Measurements from ENCODE around the gene CPNE8. TPM values are rescaled to one million over a fixed set of nuclear protein-coding genes. Genes with fewer than 3 reads are reported as not detected.

CPNE8 gene
- total and polyA plus RNA-seq, 10 of the 15 experiments (the other 5 are each of a cell fraction or from before 2014, with no cell fraction given): 11.3 to 38.4 (median 18.9) TPM

DNA sequence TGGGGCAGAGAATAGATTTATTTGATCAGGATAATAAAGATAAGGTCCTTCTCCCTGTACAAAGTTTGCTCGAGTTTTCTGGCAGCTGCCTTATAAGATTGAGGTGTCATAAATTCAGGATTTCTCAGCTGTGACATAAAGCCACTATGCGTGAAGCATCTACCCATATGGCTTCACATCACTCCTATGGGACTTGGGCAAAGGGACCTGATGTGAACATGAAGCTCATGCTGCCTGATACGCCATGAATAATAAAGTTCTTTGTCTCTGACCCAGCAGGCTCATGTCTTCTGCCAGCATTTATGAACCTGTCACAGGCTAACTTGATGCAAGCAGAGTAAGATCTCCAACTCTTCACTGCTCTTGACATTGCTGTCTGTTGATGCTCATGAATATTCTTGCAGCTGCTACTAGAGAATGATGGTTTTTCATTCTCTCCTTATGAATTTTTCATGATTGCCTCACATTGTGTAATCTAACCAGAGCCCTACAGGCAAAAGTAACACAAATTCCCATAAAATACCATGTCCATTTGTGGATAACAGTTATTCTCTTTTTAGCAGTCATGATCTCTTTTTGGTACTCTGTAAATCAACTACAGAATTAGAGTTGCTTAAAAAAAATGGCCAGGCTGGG is 49.0 kb upstream of the CPNE8 start:
- 20% methylated on average over 3 of the region's 3 CpGs for WGBS (ENCODE audit: insufficient coverage, insufficient replicate concordance, low lambda C conversion rate, missing lambda C conversion rate)
- in situ Hi-C loops (cut with MboI): no loop called here
- ATAC-seq (no peak), FAIRE-seq (no peak), DNase-seq (ENCODE audit: low read depth, low spot score) (no peak)
- H2AFZ ChIP-seq (ENCODE audit: control insufficient read depth, low read depth, low read length): no peak overlapping the region
- POLR2A ChIA-PET: no interaction called here
- H3K9me3 ChIP-seq (replicated peaks; ENCODE audit: control insufficient read depth, insufficient read depth, low read length): no peaks in the 10 kb centered on the region
- SMC1A ChIA-PET (ENCODE audit: uncharacterized antibody, unreplicated experiment): no interaction called here
- RAD21 ChIA-PET (ENCODE audit: unreplicated experiment): interaction anchor here (0.7 kb wide), 1 partner anchor 125 kb away, joined by 3 read pairs; no protein-coding TSS in a partner anchor
- H3K4me1 ChIP-seq (ENCODE audit: control insufficient read depth, insufficient read depth, low read length): no peaks in the 10 kb centered on the region
- no peak overlapping the region for H3K4me3 ChIP-seq
- no peak for TF ChIP-seq USF1 (IDR thresholded peaks at IDR 0.05; ENCODE audit: borderline replicate concordance, extremely low read length, insufficient read depth, low read depth, low read length)
- no peak for TF ChIP-seq EZH2 (IDR thresholded peaks at IDR 0.05; ENCODE audit: borderline replicate concordance, control insufficient read depth, low read depth, low read length)
- no peak for TF ChIP-seq FOXK2 (IDR thresholded peaks at IDR 0.05)
- no peak for TF ChIP-seq ZNF384 (IDR thresholded peaks at IDR 0.05; ENCODE audit: borderline replicate concordance, low read depth, low read length)
- TF ChIP-seq YBX1 (IDR thresholded peaks at IDR 0.05): no peak
- no peak for TF ChIP-seq RELA (IDR thresholded peaks at IDR 0.05; ENCODE audit: borderline replicate concordance, partially characterized antibody)
- TF ChIP-seq, protein P1, sequence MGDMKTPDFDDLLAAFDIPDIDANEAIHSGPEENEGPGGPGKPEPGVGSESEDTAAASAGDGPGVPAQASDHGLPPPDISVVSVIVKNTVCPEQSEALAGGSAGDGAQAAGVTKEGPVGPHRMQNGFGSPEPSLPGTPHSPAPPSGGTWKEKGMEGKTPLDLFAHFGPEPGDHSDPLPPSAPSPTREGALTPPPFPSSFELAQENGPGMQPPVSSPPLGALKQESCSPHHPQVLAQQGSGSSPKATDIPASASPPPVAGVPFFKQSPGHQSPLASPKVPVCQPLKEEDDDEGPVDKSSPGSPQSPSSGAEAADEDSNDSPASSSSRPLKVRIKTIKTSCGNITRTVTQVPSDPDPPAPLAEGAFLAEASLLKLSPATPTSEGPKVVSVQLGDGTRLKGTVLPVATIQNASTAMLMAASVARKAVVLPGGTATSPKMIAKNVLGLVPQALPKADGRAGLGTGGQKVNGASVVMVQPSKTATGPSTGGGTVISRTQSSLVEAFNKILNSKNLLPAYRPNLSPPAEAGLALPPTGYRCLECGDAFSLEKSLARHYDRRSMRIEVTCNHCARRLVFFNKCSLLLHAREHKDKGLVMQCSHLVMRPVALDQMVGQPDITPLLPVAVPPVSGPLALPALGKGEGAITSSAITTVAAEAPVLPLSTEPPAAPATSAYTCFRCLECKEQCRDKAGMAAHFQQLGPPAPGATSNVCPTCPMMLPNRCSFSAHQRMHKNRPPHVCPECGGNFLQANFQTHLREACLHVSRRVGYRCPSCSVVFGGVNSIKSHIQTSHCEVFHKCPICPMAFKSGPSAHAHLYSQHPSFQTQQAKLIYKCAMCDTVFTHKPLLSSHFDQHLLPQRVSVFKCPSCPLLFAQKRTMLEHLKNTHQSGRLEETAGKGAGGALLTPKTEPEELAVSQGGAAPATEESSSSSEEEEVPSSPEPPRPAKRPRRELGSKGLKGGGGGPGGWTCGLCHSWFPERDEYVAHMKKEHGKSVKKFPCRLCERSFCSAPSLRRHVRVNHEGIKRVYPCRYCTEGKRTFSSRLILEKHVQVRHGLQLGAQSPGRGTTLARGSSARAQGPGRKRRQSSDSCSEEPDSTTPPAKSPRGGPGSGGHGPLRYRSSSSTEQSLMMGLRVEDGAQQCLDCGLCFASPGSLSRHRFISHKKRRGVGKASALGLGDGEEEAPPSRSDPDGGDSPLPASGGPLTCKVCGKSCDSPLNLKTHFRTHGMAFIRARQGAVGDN (IDR thresholded peaks at IDR 0.05): no peak
- no peak for TF ChIP-seq ZNF274 (IDR thresholded peaks at IDR 0.05; ENCODE audit: insufficient read depth, insufficient read length)
- TF ChIP-seq, protein P2, sequence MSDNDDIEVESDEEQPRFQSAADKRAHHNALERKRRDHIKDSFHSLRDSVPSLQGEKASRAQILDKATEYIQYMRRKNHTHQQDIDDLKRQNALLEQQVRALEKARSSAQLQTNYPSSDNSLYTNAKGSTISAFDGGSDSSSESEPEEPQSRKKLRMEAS (IDR thresholded peaks at IDR 0.05; ENCODE audit: low read depth, low read length): no peak
- TF ChIP-seq MEF2A (IDR thresholded peaks at IDR 0.05; ENCODE audit: insufficient read depth, low read depth, low read length): no peak
- TF ChIP-seq STAT1 (conservative IDR thresholded peaks at IDR 0.05): no peak
- TF ChIP-seq CBX3 (IDR thresholded peaks at IDR 0.05; ENCODE audit: borderline replicate concordance, low read depth): no peak
- H4K20me1 ChIP-seq (ENCODE audit: control insufficient read depth, insufficient read depth): no peaks in the 10 kb centered on the region
- H3K4me2 ChIP-seq (ENCODE audit: control insufficient read depth, insufficient read depth): no peak overlapping the region
- H3K36me3 ChIP-seq (ENCODE audit: control insufficient read depth in 2 of 2, insufficient read depth in 2 of 2, low read length in 1 of 2): no peaks in the 10 kb centered on the region
- intact Hi-C loops (cut with micrococcal nuclease; ENCODE audit: unreplicated experiment): no loop called here
- CTCF ChIA-PET: no interaction called here
- H3K27me3 ChIP-seq (replicated peaks in 1 of 2; ENCODE audit: control insufficient read depth in 2 of 2, insufficient read depth in 2 of 2, low read length in 1 of 2): no peaks in the 10 kb centered on the region
- no peaks in the 10 kb centered on the region for H3K79me2 ChIP-seq (ENCODE audit: control insufficient read depth, insufficient read depth, low read length)
- H3K9ac ChIP-seq (ENCODE audit: control insufficient read depth, insufficient read depth, low read length): no peak overlapping the region
- H3K27ac ChIP-seq (ENCODE audit: control insufficient read depth, insufficient read depth): no peak overlapping the region
- BruUV-seq (replicated peaks): no TSS peak
